WTC11 (cell line): ENCODE data around the gene MAT2A. TPM values are rescaled to one million over a fixed set of nuclear protein-coding genes. Genes with fewer than 3 reads are reported as not detected.

ENCODE experiments used
- ATAC-seq: fragments of 200-7000 bp; cut with Tn5 transposase; 2 replicates; pipeline ENCODE4 v1.10.0; 2021; ENCODE audit warnings: mild to moderate bottlenecking, moderate library complexity
- CTCF ChIA-PET: fragments of 300-600 bp; sonication (Branson Sonifier 250); formaldehyde crosslinking; loops from one replicate; lab custom pipeline; 2021; ENCODE audit warnings: antibody characterized with exemption; lab: Charles Lee
- POLR2A ChIA-PET: fragments of 350-600 bp; sonication (Branson Sonifier 250); formaldehyde crosslinking; loops from one replicate; lab custom pipeline; 2021; ENCODE audit warnings: antibody characterized with exemption; lab: Charles Lee
- DNase-seq: peaks from one replicate; pipeline ENCODE4 v3.0.0; 2021; ENCODE audit warnings: low spot score
- H3K27ac Mint-ChIP-seq: 2 replicates; pipeline ENCODE4 v1.8.0; 2021; ENCODE audit warnings: mixed read lengths
- H3K27me3 Mint-ChIP-seq: 2 replicates; pipeline ENCODE4 v1.8.0; 2021; ENCODE audit warnings: low read depth, mild to moderate bottlenecking, moderate library complexity, mixed read lengths
- H3K36me3 Mint-ChIP-seq: 2 replicates; pipeline ENCODE4 v1.8.0; 2021; ENCODE audit warnings: mixed read lengths
- H3K4me1 Mint-ChIP-seq: 2 replicates; pipeline ENCODE4 v1.8.0; 2022; ENCODE audit warnings: mixed read lengths
- H3K4me3 Mint-ChIP-seq: 2 replicates; pipeline ENCODE4 v1.8.0; 2021; ENCODE audit warnings: mild to moderate bottlenecking, moderate library complexity, mixed read lengths
- H3K9me3 Mint-ChIP-seq: 2 replicates; pipeline ENCODE4 v1.8.0; 2021; ENCODE audit warnings: mixed read lengths
- FOXJ3 ChIP-seq: sonication (generic); formaldehyde crosslinking; IDR thresholded peaks from 2 replicates; pipeline ENCODE4 v1.9.0; 2021; ENCODE audit warnings: missing genetic modification reagents, mild to moderate bottlenecking, borderline replicate concordance
- FOXP1 ChIP-seq: sonication (generic); formaldehyde crosslinking; IDR thresholded peaks from 2 replicates; pipeline ENCODE4 v1.8.0; 2022; ENCODE audit warnings: missing genetic modification reagents, mild to moderate bottlenecking, moderate library complexity, borderline replicate concordance
- GABPB1 ChIP-seq: sonication (generic); formaldehyde crosslinking; IDR thresholded peaks from 2 replicates; pipeline ENCODE4 v1.8.1; 2023; ENCODE audit warnings: mild to moderate bottlenecking, missing genetic modification reagents
- GTF2I ChIP-seq: fragments of 250-450 bp; sonication (Bioruptor Pico); conservative IDR thresholded peaks from 2 replicates; pipeline ENCODE4 v1.4.0; 2021; ENCODE audit warnings: mild to moderate bottlenecking
- HMGA2 ChIP-seq: fragments of 250-450 bp; sonication (Bioruptor Pico); IDR thresholded peaks from 2 replicates; pipeline ENCODE4 v1.4.0; 2021; ENCODE audit warnings: mild to moderate bottlenecking, moderate library complexity
- KAT7 ChIP-seq: sonication (generic); formaldehyde crosslinking; IDR thresholded peaks from 2 replicates; pipeline ENCODE4 v1.8.1; 2023; ENCODE audit warnings: missing genetic modification reagents, mild to moderate bottlenecking, borderline replicate concordance
- ZNF263 ChIP-seq: sonication (generic); formaldehyde crosslinking; IDR thresholded peaks from 2 replicates; pipeline ENCODE4 v1.8.1; 2022; ENCODE audit warnings: low read depth, mild to moderate bottlenecking, moderate library complexity, missing genetic modification reagents
- total RNA-seq: library from RNA; stranded (reverse); gene quantifications from 3 replicates; pipeline ENCODE4 v1.2.3, GENCODE V29; 2021
- TF ChIP-seq, protein P1 (sequence below): sonication (generic); formaldehyde crosslinking; IDR thresholded peaks from 2 replicates; pipeline ENCODE4 v1.8.1; 2022; ENCODE audit warnings: mild to moderate bottlenecking, missing genetic modification reagents, moderate library complexity, borderline replicate concordance
- TF ChIP-seq, protein P2 (sequence below): sonication (generic); formaldehyde crosslinking; IDR thresholded peaks from 2 replicates; pipeline ENCODE4 v1.8.0; 2022; ENCODE audit warnings: mild to moderate bottlenecking, missing genetic modification reagents
- TF ChIP-seq, protein P3 (sequence below): sonication (generic); formaldehyde crosslinking; IDR thresholded peaks from 2 replicates; pipeline ENCODE4 v1.8.1; 2023; ENCODE audit warnings: mild to moderate bottlenecking, missing genetic modification reagents, moderate library complexity
- TF ChIP-seq, protein P4 (sequence below): fragments of 250-450 bp; sonication (Bioruptor Pico); IDR thresholded peaks from 2 replicates; pipeline ENCODE4 v1.9.0; 2021; ENCODE audit warnings: moderate library complexity, mild to moderate bottlenecking, inconsistent platforms, borderline replicate concordance
- TF ChIP-seq, protein P5 (sequence below): fragments of 250-450 bp; sonication (Bioruptor Pico); conservative IDR thresholded peaks from 2 replicates; pipeline ENCODE4 v1.9.0; 2021; ENCODE audit warnings: mild to moderate bottlenecking
- TF ChIP-seq, protein P6 (sequence below): sonication (generic); formaldehyde crosslinking; IDR thresholded peaks from 2 replicates; pipeline ENCODE4 v1.8.0; 2022; ENCODE audit warnings: mild to moderate bottlenecking, missing genetic modification reagents
- TF ChIP-seq, protein P7 (sequence below): sonication (generic); formaldehyde crosslinking; IDR thresholded peaks from 2 replicates; pipeline ENCODE4 v1.8.1; 2023; ENCODE audit warnings: mild to moderate bottlenecking, moderate library complexity, missing genetic modification reagents

MAT2A gene
- total RNA-seq, 1 experiment from 2014 or later: 222 TPM

DNA sequence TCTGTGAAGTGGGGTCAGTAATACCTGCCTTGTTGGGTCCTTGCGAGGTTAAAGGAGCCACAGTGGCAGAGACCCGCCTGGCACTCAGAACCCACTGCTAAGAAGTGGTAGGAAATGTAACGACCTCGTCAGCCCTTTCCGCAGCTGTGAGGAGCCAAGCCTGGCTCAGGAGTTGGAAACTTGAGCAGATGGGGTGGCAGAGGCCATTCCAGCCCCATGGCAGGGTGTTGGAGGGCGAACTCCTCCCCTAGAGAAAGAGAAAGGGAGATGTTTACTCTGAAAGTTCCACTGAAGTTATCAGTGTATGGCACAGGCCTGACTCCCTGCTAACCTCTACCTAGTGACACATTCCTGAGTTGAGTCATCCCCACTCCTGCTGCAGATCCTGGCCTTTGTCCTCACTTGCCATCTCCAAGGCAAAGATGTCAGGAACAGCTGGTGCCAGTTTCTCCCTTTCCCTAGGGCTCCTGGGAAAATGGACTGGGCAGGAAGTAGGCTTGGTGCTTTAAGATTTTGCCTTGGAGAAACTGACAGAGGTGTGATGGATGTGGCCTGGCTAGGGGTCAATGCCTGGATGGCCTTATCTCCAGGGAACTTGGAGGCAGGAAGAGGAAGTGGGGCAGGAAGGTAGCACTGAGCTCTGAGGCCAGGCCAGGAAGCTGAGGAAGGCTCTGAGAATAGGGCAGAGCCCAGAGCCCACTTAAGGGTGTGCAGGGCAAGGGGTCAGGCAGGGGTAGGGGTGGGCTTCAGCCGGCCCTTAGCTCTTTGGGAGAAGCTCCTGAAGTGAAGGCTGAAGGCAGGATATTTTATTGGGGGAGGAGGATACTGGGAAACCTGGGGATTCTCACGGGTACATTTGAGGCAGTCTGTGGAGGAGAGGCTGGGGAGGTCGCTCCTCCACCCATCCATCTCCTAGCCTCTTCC is 46.2 kb downstream of the MAT2A start:
- peaks cover 42% of the 10 kb centered on the region for H3K27me3 Mint-ChIP-seq
- peak overlapping the region; percentile 59 for H3K4me3 Mint-ChIP-seq
- ChIA-PET CTCF (interaction anchor here (1.0 kb wide), 1 partner anchor 17 kb away, joined by 6 read pairs; no protein-coding TSS in a partner anchor), POLR2A (interaction anchor here (1.3 kb wide), 1 partner anchor 10 kb away, joined by 5 read pairs; the partner anchor contains the start of gene RNF181)
- peaks cover 14% of the 10 kb centered on the region for H3K4me1 Mint-ChIP-seq
- TF ChIP-seq FOXP1 (CRISPR knock-in tag): no peak
- TF ChIP-seq KAT7 (CRISPR knock-in tag): no peak
- TF ChIP-seq, protein P1, sequence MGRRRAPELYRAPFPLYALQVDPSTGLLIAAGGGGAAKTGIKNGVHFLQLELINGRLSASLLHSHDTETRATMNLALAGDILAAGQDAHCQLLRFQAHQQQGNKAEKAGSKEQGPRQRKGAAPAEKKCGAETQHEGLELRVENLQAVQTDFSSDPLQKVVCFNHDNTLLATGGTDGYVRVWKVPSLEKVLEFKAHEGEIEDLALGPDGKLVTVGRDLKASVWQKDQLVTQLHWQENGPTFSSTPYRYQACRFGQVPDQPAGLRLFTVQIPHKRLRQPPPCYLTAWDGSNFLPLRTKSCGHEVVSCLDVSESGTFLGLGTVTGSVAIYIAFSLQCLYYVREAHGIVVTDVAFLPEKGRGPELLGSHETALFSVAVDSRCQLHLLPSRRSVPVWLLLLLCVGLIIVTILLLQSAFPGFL (CRISPR knock-in tag): peak; percentile 20; the same call in 1 of the 2 replicates
- TF ChIP-seq GABPB1 (CRISPR knock-in tag): peak; percentile 84
- TF ChIP-seq, protein P2, sequence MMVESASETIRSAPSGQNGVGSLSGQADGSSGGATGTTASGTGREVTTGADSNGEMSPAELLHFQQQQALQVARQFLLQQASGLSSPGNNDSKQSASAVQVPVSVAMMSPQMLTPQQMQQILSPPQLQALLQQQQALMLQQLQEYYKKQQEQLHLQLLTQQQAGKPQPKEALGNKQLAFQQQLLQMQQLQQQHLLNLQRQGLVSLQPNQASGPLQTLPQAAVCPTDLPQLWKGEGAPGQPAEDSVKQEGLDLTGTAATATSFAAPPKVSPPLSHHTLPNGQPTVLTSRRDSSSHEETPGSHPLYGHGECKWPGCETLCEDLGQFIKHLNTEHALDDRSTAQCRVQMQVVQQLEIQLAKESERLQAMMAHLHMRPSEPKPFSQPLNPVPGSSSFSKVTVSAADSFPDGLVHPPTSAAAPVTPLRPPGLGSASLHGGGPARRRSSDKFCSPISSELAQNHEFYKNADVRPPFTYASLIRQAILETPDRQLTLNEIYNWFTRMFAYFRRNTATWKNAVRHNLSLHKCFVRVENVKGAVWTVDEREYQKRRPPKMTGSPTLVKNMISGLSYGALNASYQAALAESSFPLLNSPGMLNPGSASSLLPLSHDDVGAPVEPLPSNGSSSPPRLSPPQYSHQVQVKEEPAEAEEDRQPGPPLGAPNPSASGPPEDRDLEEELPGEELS (CRISPR knock-in tag): no peak
- 0 out of 2 replicates have a peak, but pooled peaks cover 3% of the 10 kb centered on the region for H3K36me3 Mint-ChIP-seq
- no peak overlapping the region; the same call in 1 of the 2 replicates for H3K27ac Mint-ChIP-seq
- H3K9me3 Mint-ChIP-seq: no peaks in the 10 kb centered on the region
- peak; percentile 9 for ATAC-seq
- no peak for DNase-seq

DNA sequence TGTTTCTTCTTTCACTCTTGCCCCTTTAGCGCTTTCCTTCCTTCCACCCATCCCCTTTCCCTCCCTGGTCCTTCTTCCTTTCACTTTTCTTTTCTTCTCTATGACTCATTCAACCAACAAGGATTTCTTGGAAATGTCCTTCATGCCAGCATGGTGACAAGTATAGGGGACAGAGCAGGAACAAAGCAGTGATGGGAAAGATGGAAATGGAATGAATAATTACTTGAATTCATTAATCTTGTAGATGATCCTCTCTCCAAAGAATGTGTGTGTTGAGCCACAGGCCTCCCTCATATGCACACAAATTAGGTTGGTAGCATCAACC is 46.8 kb downstream of the MAT2A start:
- ChIA-PET CTCF (interaction anchor here (1.0 kb wide), 1 partner anchor 18 kb away, joined by 6 read pairs; no protein-coding TSS in a partner anchor), POLR2A (interaction anchor here (1.3 kb wide), 1 partner anchor 9 kb away, joined by 5 read pairs; the partner anchor contains the start of gene RNF181)
- Mint-ChIP-seq H3K27ac (no peak overlapping the region), H3K27me3 (peaks cover 48% of the 10 kb centered on the region)
- ATAC-seq: no peak
- no peak for TF ChIP-seq FOXJ3 (CRISPR knock-in tag)
- TF ChIP-seq, protein P3, sequence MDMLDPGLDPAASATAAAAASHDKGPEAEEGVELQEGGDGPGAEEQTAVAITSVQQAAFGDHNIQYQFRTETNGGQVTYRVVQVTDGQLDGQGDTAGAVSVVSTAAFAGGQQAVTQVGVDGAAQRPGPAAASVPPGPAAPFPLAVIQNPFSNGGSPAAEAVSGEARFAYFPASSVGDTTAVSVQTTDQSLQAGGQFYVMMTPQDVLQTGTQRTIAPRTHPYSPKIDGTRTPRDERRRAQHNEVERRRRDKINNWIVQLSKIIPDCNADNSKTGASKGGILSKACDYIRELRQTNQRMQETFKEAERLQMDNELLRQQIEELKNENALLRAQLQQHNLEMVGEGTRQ (CRISPR knock-in tag): no peak
- TF ChIP-seq, protein P4, sequence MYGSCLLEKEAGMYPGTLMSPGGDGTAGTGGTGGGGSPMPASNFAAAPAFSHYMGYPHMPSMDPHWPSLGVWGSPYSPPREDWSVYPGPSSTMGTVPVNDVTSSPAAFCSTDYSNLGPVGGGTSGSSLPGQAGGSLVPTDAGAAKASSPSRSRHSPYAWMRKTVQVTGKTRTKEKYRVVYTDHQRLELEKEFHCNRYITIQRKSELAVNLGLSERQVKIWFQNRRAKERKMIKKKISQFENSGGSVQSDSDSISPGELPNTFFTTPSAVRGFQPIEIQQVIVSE (CRISPR knock-in tag): no peak
- TF ChIP-seq, protein P5, sequence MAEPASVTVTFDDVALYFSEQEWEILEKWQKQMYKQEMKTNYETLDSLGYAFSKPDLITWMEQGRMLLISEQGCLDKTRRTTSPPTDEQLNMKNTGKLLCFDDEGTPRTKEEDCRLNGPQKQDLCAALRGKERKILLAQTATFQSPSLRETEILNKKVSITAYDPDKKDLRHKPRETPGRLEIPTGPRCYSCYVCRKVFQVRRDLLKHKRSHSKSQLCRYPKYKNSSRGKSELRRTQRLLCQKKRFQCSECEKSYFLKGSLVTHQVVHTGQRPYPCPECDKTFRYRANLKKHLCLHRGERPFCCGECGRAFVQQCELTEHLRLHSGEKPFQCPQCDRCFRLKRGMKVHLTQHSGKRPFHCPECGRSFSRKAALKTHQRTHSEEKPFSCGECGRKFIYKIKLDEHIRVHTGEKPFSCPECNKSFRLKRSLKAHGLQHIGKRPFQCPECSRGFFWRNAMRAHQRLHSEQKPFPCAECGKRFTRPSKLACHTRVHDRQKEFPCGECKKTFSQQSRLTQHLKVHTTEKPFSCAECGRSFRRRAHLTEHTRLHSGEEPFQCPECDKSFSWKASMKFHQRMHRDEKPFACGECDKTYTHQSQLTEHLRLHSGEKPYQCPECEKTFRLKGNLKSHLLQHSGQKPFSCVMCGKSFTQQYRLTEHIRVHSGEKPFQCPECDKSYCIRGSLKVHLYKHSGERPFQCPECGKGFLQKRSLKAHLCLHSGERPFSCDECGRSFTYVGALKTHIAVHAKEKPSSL (CRISPR knock-in tag): no peak
- no peak for TF ChIP-seq HMGA2 (CRISPR knock-in tag)
- TF ChIP-seq, protein P6, sequence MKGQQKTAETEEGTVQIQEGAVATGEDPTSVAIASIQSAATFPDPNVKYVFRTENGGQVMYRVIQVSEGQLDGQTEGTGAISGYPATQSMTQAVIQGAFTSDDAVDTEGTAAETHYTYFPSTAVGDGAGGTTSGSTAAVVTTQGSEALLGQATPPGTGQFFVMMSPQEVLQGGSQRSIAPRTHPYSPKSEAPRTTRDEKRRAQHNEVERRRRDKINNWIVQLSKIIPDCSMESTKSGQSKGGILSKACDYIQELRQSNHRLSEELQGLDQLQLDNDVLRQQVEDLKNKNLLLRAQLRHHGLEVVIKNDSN (CRISPR knock-in tag): no peak
- TF ChIP-seq KAT7 (CRISPR knock-in tag): no peak
- TF ChIP-seq, protein P7, sequence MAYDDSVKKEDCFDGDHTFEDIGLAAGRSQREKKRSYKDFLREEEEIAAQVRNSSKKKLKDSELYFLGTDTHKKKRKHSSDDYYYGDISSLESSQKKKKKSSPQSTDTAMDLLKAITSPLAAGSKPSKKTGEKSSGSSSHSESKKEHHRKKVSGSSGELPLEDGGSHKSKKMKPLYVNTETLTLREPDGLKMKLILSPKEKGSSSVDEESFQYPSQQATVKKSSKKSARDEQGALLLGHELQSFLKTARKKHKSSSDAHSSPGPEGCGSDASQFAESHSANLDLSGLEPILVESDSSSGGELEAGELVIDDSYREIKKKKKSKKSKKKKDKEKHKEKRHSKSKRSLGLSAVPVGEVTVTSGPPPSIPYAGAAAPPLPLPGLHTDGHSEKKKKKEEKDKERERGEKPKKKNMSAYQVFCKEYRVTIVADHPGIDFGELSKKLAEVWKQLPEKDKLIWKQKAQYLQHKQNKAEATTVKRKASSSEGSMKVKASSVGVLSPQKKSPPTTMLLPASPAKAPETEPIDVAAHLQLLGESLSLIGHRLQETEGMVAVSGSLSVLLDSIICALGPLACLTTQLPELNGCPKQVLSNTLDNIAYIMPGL (CRISPR knock-in tag): no peak
- TF ChIP-seq ZNF263: no peak
- TF ChIP-seq GTF2I (CRISPR knock-in tag): no peak
- TF ChIP-seq, all 79 proteins: peak for 0
- DNase-seq: no peak
- Mint-ChIP-seq H3K4me1 (peaks cover 11% of the 10 kb centered on the region), H3K4me3 (peak overlapping the region; percentile 14; the same call in 1 of the 2 replicates), H3K36me3 (0 out of 2 replicates have a peak, but pooled peaks cover 3% of the 10 kb centered on the region), H3K9me3 (no peaks in the 10 kb centered on the region)
